NT2/D1 (cell line): ENCODE data around the gene PSMG4.

Experiments
- SUZ12 ChIP-seq: IDR thresholded peaks from 2 replicates; pipeline ENCODE4 v1.6.1; 2011; ENCODE audit not compliant: insufficient read length, insufficient read depth; ENCODE audit errors: extremely low read depth
- YY1 ChIP-seq: IDR thresholded peaks from 2 replicates; pipeline ENCODE4 v1.6.1; 2011; ENCODE audit not compliant: insufficient read length, insufficient read depth
- ZNF274 ChIP-seq: IDR thresholded peaks from 2 replicates; pipeline ENCODE4 v1.6.1; 2011; ENCODE audit warnings: mild to moderate bottlenecking, low read depth, low read length

GRCh38 chr6:3301506-3301905 lies 42.8 kb downstream of the PSMG4 start:
- TF ChIP-seq ZNF274 = no peak
- no peak for TF ChIP-seq SUZ12
- no peak for TF ChIP-seq YY1
